A673 (cell line): ENCODE results near the gene NUMA1.

Source experiments
- EZH2 ChIP-seq: fragments of 200-600 bp; sonication (generic); IDR thresholded peaks from 2 replicates; pipeline ENCODE4 v1.6.1; 2017; ENCODE audit warnings: borderline replicate concordance, low read depth, mild to moderate bottlenecking, mixed read lengths, antibody characterized with exemption, low read length; ENCODE audit not compliant: poor library complexity, severe bottlenecking
- TF ChIP-seq, protein P1 (sequence below): fragments of 300-800, 200-600 bp; sonication (generic); conservative IDR thresholded peaks from 2 replicates; pipeline ENCODE4 v1.5.1; 2017; ENCODE audit warnings: low read depth, mild to moderate bottlenecking, antibody characterized with exemption, low read length, moderate library complexity, mixed read lengths

DNA sequence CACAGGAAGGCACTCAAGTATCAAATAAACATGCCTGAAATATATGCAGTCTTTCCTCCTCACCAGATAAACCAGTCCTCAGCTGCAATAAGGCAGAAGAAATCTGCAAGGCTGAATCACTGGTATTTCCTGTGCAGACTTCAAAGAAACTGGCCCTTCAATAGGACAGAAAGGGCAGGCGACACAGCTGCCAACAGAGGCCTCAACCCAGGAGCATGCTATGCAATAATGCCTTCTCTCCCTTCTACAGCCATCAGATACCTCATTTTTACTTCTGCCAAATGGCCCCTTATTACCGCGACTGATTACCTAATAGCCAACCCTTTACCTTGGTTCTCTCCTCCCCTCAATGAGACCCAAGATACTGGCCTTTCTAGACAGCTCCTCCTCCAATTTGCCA is 8.0 kb downstream of the NUMA1 start:
- TF ChIP-seq, protein P1, sequence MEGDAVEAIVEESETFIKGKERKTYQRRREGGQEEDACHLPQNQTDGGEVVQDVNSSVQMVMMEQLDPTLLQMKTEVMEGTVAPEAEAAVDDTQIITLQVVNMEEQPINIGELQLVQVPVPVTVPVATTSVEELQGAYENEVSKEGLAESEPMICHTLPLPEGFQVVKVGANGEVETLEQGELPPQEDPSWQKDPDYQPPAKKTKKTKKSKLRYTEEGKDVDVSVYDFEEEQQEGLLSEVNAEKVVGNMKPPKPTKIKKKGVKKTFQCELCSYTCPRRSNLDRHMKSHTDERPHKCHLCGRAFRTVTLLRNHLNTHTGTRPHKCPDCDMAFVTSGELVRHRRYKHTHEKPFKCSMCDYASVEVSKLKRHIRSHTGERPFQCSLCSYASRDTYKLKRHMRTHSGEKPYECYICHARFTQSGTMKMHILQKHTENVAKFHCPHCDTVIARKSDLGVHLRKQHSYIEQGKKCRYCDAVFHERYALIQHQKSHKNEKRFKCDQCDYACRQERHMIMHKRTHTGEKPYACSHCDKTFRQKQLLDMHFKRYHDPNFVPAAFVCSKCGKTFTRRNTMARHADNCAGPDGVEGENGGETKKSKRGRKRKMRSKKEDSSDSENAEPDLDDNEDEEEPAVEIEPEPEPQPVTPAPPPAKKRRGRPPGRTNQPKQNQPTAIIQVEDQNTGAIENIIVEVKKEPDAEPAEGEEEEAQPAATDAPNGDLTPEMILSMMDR, result no peak
- TF ChIP-seq EZH2, result no peak
